ENCODE results near the gene SPAG8.

Gene SPAG8

GRCh38 chr9:35763181-35763580, 48.9 kb downstream of the SPAG8 start:
- FAIRE-seq = no peak
- DNase-seq (ENCODE audit: insufficient read length, low spot score) = no peak
- TF ChIP-seq POLR2A (IDR thresholded peaks at IDR 0.05; ENCODE audit: low read depth, low read length) = no peak

GRCh38 chr9:35760651-35761050, 51.4 kb downstream of the SPAG8 start:
- no peak for DNase-seq (ENCODE audit: insufficient read length, low spot score)
- FAIRE-seq = no peak
- TF ChIP-seq POLR2A (IDR thresholded peaks at IDR 0.05; ENCODE audit: low read depth, low read length) = no peak

GRCh38 chr9:35759795-35760194, 52.3 kb downstream of the SPAG8 start:
- no peak for TF ChIP-seq POLR2A (IDR thresholded peaks at IDR 0.05; ENCODE audit: low read depth, low read length)
- FAIRE-seq = no peak
- no peak for DNase-seq (ENCODE audit: insufficient read length, low spot score)
